Stimulated activated CD8-positive, alpha-beta memory T cell treated with anti-CD3 and anti-CD28 coated beads, Interleukin-15, amount 100 ng/mL, for 4 hours (primary cell): Measurements from ENCODE around the gene SLC25A48.
"Not testable (repeated sequence)": the region's sequence is repeated elsewhere in the genome, so short reads cannot be mapped to it uniquely, and the experiment has no call there.

Source experiments
- DNase-seq, 2 donors: peaks; one replicate each; pipeline ENCODE4 v3.0.0-alpha.2; 2020; ENCODE audit warnings: low read depth in 2 of 2

SLC25A48 gene

GRCh38 chr5:135857630-135858311 is 23.3 kb downstream of the SLC25A48 start:
- no peak for DNase-seq

GRCh38 chr5:135859186-135859585 is 24.7 kb downstream of the SLC25A48 start:
- not testable (repeated sequence) for DNase-seq

- DNase-seq: no peak
Observed at GRCh38 chr5:135859641-135860040, 25.2 kb downstream of the SLC25A48 start.

- no peak for DNase-seq
Observed at GRCh38 chr5:135861641-135862040, 27.2 kb downstream of the SLC25A48 start.

GRCh38 chr5:135862086-135862485 is 27.6 kb downstream of the SLC25A48 start:
- DNase-seq: no peak

GRCh38 chr5:135862744-135863143 is 28.3 kb downstream of the SLC25A48 start:
- DNase-seq: no peak

- DNase-seq: no peak
Observed at GRCh38 chr5:135864503-135865435, 30.3 kb downstream of the SLC25A48 start.

GRCh38 chr5:135866016-135866415 is 31.6 kb downstream of the SLC25A48 start:
- DNase-seq: no peak

- DNase-seq: no peak
Observed at GRCh38 chr5:135867599-135867998, 33.1 kb downstream of the SLC25A48 start.

GRCh38 chr5:135868681-135869080 is 34.2 kb downstream of the SLC25A48 start:
- DNase-seq: no peak

- DNase-seq: no peak
Observed at GRCh38 chr5:135869276-135869675, 34.8 kb downstream of the SLC25A48 start.

- DNase-seq: no peak
Observed at GRCh38 chr5:135869935-135870334, 35.5 kb downstream of the SLC25A48 start.

GRCh38 chr5:135871268-135871915 is 36.9 kb downstream of the SLC25A48 start:
- DNase-seq: no peak

- DNase-seq: no peak
Observed at GRCh38 chr5:135873831-135874230, 39.4 kb downstream of the SLC25A48 start.

- no peak for DNase-seq
Observed at GRCh38 chr5:135874461-135874860, 40.0 kb downstream of the SLC25A48 start.

GRCh38 chr5:135875567-135875966 is 41.1 kb downstream of the SLC25A48 start:
- no peak for DNase-seq

- no peak for DNase-seq
Observed at GRCh38 chr5:135876146-135876545, 41.7 kb downstream of the SLC25A48 start.

GRCh38 chr5:135877570-135878155 is 43.2 kb downstream of the SLC25A48 start:
- DNase-seq: no peak

GRCh38 chr5:135878156-135878620 is 43.7 kb downstream of the SLC25A48 start:
- DNase-seq: no peak

GRCh38 chr5:135879591-135879990 is 45.1 kb downstream of the SLC25A48 start:
- DNase-seq: no peak

GRCh38 chr5:135880278-135880677 is 45.8 kb downstream of the SLC25A48 start:
- no peak for DNase-seq

GRCh38 chr5:135880801-135881200 is 46.3 kb downstream of the SLC25A48 start:
- DNase-seq: no peak
